ENCODE results near the gene PRKRA. TPM values are rescaled to one million over a fixed set of nuclear protein-coding genes. Genes with fewer than 3 reads are reported as not detected.

Gene PRKRA
- total and polyA plus RNA-seq, 2 donors (not counting 3 experiments of a cell fraction or from before 2014, with no cell fraction given): 31.0 to 46.6 TPM

DNA sequence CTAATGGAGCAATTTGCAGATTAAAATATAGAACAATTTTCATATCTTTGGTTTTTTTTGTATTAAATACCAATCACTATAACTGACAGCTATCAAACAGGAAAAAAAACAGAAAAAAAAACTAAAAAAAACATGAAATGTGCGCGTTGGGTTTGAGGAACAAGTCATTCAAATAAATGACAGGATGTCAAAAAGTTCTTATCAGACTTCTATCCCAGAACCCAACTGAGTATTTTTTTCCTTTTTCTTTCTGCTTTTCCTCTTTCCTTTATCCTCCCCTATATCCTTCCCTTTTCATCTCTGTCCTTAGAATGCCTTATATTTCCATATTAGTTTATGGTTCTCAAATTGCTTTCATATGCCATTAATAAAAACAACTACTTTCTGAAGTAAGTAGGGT lies 14.3 kb downstream of the PRKRA start:
- POLR2A ChIA-PET: no interaction called here
- H3K9ac ChIP-seq (replicated peaks; ENCODE audit: extremely low read depth, insufficient read depth, low read length): no peak overlapping the region

More for the DNA sequence above, 14.3 kb downstream of the PRKRA start:
- dilution Hi-C loops (cut with MboI; ENCODE audit: extremely low pct_ligation_motif_present, low sequenced_read_pairs): loop anchor here (25.0 kb wide), 1 partner anchor 299 kb away; no protein-coding TSS in a partner anchor
- Histone ChIP-seq H3K27ac (ENCODE audit: insufficient read depth, low read depth, low read length) (no peak overlapping the region), H3K4me3 (replicated peaks in 1 of 3; ENCODE audit: insufficient read depth in 1 of 3, low read depth in 1 of 3, low read length in 3 of 3) (no peak overlapping the region), H3K79me2 (ENCODE audit: control insufficient read depth, insufficient read depth, low read length) (no peaks in the 10 kb centered on the region), H3K27me3 (ENCODE audit: control insufficient read depth in 2 of 2, insufficient read depth in 2 of 2, low read length in 2 of 2) (no peaks in the 10 kb centered on the region), H3K4me1 (ENCODE audit: control insufficient read depth, extremely low read depth, insufficient read depth, low read length) (no peaks in the 10 kb centered on the region), H3K36me3 (ENCODE audit: control insufficient read depth in 2 of 2, extremely low read depth in 1 of 2, insufficient read depth in 2 of 2, low read length in 2 of 2) (peaks cover 12 to 17% of the 10 kb centered on the region in 2 experiments), H2AFZ (ENCODE audit: low read depth, low read length) (no peak overlapping the region), H3K9me3 (replicated peaks; ENCODE audit: control insufficient read depth, insufficient read depth, low read length) (no peaks in the 10 kb centered on the region), H4K20me1 (replicated peaks; ENCODE audit: control insufficient read depth, extremely low read depth, insufficient read depth, low read length) (no peaks in the 10 kb centered on the region), H3K9me1 (replicated peaks; ENCODE audit: control insufficient read depth, extremely low read depth, insufficient read depth, low read length) (no peaks in the 10 kb centered on the region), H3K4me2 (ENCODE audit: insufficient read depth, low read length) (no peak overlapping the region)
- BruUV-seq (replicated peaks): no TSS peak
- DNase-seq (ENCODE audit: low read depth, low spot score): no peak
- no peak for FAIRE-seq
- CTCF ChIA-PET: interaction anchor here (0.6 to 2.0 kb wide), 2 partner anchors 13 to 23 kb away, joined by 3 to 4 read pairs; no protein-coding TSS in a partner anchor
- TF ChIP-seq POLR2A (IDR thresholded peaks at IDR 0.05; ENCODE audit: low read depth, low read length): no peak
- TF ChIP-seq GATA2 (IDR thresholded peaks at IDR 0.05; ENCODE audit: insufficient read depth, insufficient read length, low read depth, low read length): no peak
- TF ChIP-seq CTCF (IDR thresholded peaks at IDR 0.05; ENCODE audit: extremely low read depth in 1 of 2, insufficient read depth in 1 of 2, low read depth in 1 of 2, low read length in 2 of 2): no peak
- TF ChIP-seq MYC (IDR thresholded peaks at IDR 0.05; ENCODE audit: low read depth, low read length): no peak
- TF ChIP-seq POLR2AphosphoS5 (IDR thresholded peaks at IDR 0.05; ENCODE audit: insufficient read depth, low read depth, low read length): no peak
- TF ChIP-seq JUN (IDR thresholded peaks at IDR 0.05; ENCODE audit: borderline replicate concordance, insufficient read depth, insufficient read length, low read depth): no peak
- TF ChIP-seq EZH2 (IDR thresholded peaks at IDR 0.05; ENCODE audit: borderline replicate concordance, low read depth, low read length, severe bottlenecking): no peak
- TF ChIP-seq, protein P1, sequence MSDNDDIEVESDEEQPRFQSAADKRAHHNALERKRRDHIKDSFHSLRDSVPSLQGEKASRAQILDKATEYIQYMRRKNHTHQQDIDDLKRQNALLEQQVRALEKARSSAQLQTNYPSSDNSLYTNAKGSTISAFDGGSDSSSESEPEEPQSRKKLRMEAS (IDR thresholded peaks at IDR 0.05; ENCODE audit: insufficient read depth, insufficient read length): no peak
- no peak for TF ChIP-seq FOS (IDR thresholded peaks at IDR 0.05; ENCODE audit: borderline replicate concordance, insufficient read depth, low read length)
- intact Hi-C loops (cut with micrococcal nuclease): no loop called here

All from endothelial cell of umbilical vein (primary cell).